Mucosa of stomach (tissue), 1 donor: ENCODE measurements around the gene TIMM44.
A peak's percentile ranks its signal among the peaks of the same experiment; 100 is the strongest.
"Not testable (repeated sequence)": the region's sequence is repeated elsewhere in the genome, so short reads cannot be mapped to it uniquely, and the experiment has no call there.

ENCODE experiments used
- H3K27me3 ChIP-seq: one replicate; pipeline ENCODE4 v1.7.0; 2013; ENCODE audit warnings: mild to moderate bottlenecking, low read length; ENCODE audit not compliant: control insufficient read depth, insufficient read depth
- H3K36me3 ChIP-seq: one replicate; pipeline ENCODE4 v1.7.0; 2013; ENCODE audit warnings: low read length; ENCODE audit not compliant: control insufficient read depth, insufficient read depth
- H3K4me1 ChIP-seq: one replicate; pipeline ENCODE4 v1.7.0; 2013; ENCODE audit warnings: mild to moderate bottlenecking, low read length; ENCODE audit not compliant: control insufficient read depth, insufficient read depth
- H3K4me3 ChIP-seq: one replicate; pipeline ENCODE4 v1.7.0; 2013; ENCODE audit warnings: low read length
- H3K9ac ChIP-seq: one replicate; pipeline ENCODE4 v1.7.0; 2013; ENCODE audit warnings: mild to moderate bottlenecking, low read length, moderate library complexity
- H3K9me3 ChIP-seq: one replicate; pipeline ENCODE4 v1.7.0; 2013; ENCODE audit warnings: mild to moderate bottlenecking, low read length, moderate library complexity; ENCODE audit not compliant: control insufficient read depth
- donor health status: Pancreatic carcinoma.

The TIMM44 gene

GRCh38 chr19:7961920-7962626 is 18.6 kb upstream of the TIMM44 start:
- Histone ChIP-seq H3K36me3 (no peaks in the 10 kb centered on the region), H3K9me3 (no peaks in the 10 kb centered on the region), H3K4me3 (no peak overlapping the region), H3K27me3 (no peaks in the 10 kb centered on the region), H3K4me1 (no peaks in the 10 kb centered on the region), H3K9ac (no peak overlapping the region)

- not testable (repeated sequence) for H3K36me3 ChIP-seq, H3K4me3 ChIP-seq, H3K9me3 ChIP-seq, H3K9ac ChIP-seq, H3K27me3 ChIP-seq, H3K4me1 ChIP-seq
Measured at GRCh38 chr19:7961082-7961481, 17.6 kb upstream of the TIMM44 start.

GRCh38 chr19:7959211-7959610 is 15.7 kb upstream of the TIMM44 start:
- H3K9ac ChIP-seq, result no peak overlapping the region
- H3K4me1 ChIP-seq, result no peaks in the 10 kb centered on the region
- no peak overlapping the region for H3K4me3 ChIP-seq
- H3K36me3 ChIP-seq, result no peaks in the 10 kb centered on the region
- H3K9me3 ChIP-seq, result no peaks in the 10 kb centered on the region
- no peaks in the 10 kb centered on the region for H3K27me3 ChIP-seq

GRCh38 chr19:7955696-7956095 is 12.2 kb upstream of the TIMM44 start:
- no peaks in the 10 kb centered on the region for H3K4me1 ChIP-seq
- H3K27me3 ChIP-seq, result no peaks in the 10 kb centered on the region
- H3K4me3 ChIP-seq, result no peak overlapping the region
- no peak overlapping the region for H3K9ac ChIP-seq
- no peaks in the 10 kb centered on the region for H3K9me3 ChIP-seq
- H3K36me3 ChIP-seq, result no peaks in the 10 kb centered on the region

- no peaks in the 10 kb centered on the region for H3K36me3 ChIP-seq
- no peak overlapping the region for H3K9ac ChIP-seq
- no peaks in the 10 kb centered on the region for H3K4me1 ChIP-seq
Measured at GRCh38 chr19:7953576-7953975, 10.1 kb upstream of the TIMM44 start.

GRCh38 chr19:7953060-7953459 is 9.6 kb upstream of the TIMM44 start:
- Histone ChIP-seq H3K27me3 (no peaks in the 10 kb centered on the region), H3K9ac (no peak overlapping the region), H3K4me1 (no peaks in the 10 kb centered on the region), H3K4me3 (no peak overlapping the region), H3K36me3 (no peaks in the 10 kb centered on the region), H3K9me3 (no peaks in the 10 kb centered on the region)

More at GRCh38 chr19:7953576-7953975, 10.1 kb upstream of the TIMM44 start:
- Histone ChIP-seq H3K27me3 (no peaks in the 10 kb centered on the region), H3K4me3 (no peak overlapping the region), H3K9me3 (no peaks in the 10 kb centered on the region)

GRCh38 chr19:7947939-7948338 is 4.5 kb upstream of the TIMM44 start:
- no peaks in the 10 kb centered on the region for H3K36me3 ChIP-seq
- H3K9me3 ChIP-seq, result no peaks in the 10 kb centered on the region
- H3K27me3 ChIP-seq, result no peaks in the 10 kb centered on the region
- no peak overlapping the region for H3K9ac ChIP-seq
- peaks cover under 1% of the 10 kb centered on the region for H3K4me1 ChIP-seq
- H3K4me3 ChIP-seq, result no peak overlapping the region

GRCh38 chr19:7944177-7944761 is 803 bp upstream of the TIMM44 start:
- no peaks in the 10 kb centered on the region for H3K9me3 ChIP-seq
- H3K27me3 ChIP-seq, result no peaks in the 10 kb centered on the region
- H3K36me3 ChIP-seq, result peaks cover 4% of the 10 kb centered on the region
- peaks cover 9% of the 10 kb centered on the region for H3K4me1 ChIP-seq
- peak overlapping the region; percentile 98 for H3K9ac ChIP-seq
- H3K4me3 ChIP-seq, result peak overlapping the region; percentile 85

- Histone ChIP-seq H3K9me3 (no peaks in the 10 kb centered on the region), H3K4me1 (peaks cover 9% of the 10 kb centered on the region), H3K9ac (peak overlapping the region; percentile 98), H3K27me3 (no peaks in the 10 kb centered on the region), H3K4me3 (peak overlapping the region; percentile 89), H3K36me3 (peaks cover 4% of the 10 kb centered on the region)
Measured at GRCh38 chr19:7942981-7943443, 454 bp downstream of the TIMM44 start.

GRCh38 chr19:7941895-7942596 is 1.4 kb downstream of the TIMM44 start:
- no peaks in the 10 kb centered on the region for H3K27me3 ChIP-seq
- H3K4me1 ChIP-seq, result peaks cover 9% of the 10 kb centered on the region
- H3K9me3 ChIP-seq, result no peaks in the 10 kb centered on the region
- peaks cover 4% of the 10 kb centered on the region for H3K36me3 ChIP-seq
- H3K9ac ChIP-seq, result peak overlapping the region; percentile 98
- H3K4me3 ChIP-seq, result no peak overlapping the region

- H3K27me3 ChIP-seq, result no peaks in the 10 kb centered on the region
- peaks cover 4% of the 10 kb centered on the region for H3K36me3 ChIP-seq
- no peaks in the 10 kb centered on the region for H3K9me3 ChIP-seq
- no peak overlapping the region for H3K9ac ChIP-seq
- H3K4me1 ChIP-seq, result peaks cover 9% of the 10 kb centered on the region
- H3K4me3 ChIP-seq, result no peak overlapping the region
Measured at GRCh38 chr19:7940841-7941240, 2.6 kb downstream of the TIMM44 start.

GRCh38 chr19:7934766-7935165 is 8.7 kb downstream of the TIMM44 start:
- Histone ChIP-seq H3K4me1 (no peaks in the 10 kb centered on the region), H3K27me3 (no peaks in the 10 kb centered on the region), H3K36me3 (peaks cover 7% of the 10 kb centered on the region), H3K4me3 (no peak overlapping the region), H3K9me3 (no peaks in the 10 kb centered on the region), H3K9ac (no peak overlapping the region)
